Measurements from ENCODE around the gene CDRT4. TPM values are rescaled to one million over a fixed set of nuclear protein-coding genes. Genes with fewer than 3 reads are reported as not detected.

CDRT4 gene
- polyA plus RNA-seq, 1 donor, result 12.7 TPM

DNA sequence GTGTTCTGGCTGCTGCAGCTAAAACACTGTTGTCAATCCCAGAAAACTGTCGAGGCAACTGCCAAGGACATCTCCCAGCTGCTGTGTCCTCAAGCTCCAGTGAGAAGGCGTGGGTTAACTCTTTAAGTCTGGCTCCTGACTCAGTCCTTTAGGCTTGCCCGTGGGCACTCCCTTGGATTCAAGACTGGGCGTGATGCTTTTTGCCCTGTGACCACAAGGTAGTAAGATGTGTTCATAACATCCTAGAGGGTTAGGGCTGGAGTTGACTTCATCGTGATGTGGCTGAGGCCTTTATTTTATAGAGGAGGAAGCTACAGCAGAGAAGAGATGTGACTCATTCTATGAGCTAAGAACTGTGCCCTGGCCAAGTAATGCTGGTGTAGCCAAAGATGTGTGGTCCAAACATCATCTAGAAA lies 75.1 kb downstream of the CDRT4 start:
- DNase-seq, result no peak

DNA sequence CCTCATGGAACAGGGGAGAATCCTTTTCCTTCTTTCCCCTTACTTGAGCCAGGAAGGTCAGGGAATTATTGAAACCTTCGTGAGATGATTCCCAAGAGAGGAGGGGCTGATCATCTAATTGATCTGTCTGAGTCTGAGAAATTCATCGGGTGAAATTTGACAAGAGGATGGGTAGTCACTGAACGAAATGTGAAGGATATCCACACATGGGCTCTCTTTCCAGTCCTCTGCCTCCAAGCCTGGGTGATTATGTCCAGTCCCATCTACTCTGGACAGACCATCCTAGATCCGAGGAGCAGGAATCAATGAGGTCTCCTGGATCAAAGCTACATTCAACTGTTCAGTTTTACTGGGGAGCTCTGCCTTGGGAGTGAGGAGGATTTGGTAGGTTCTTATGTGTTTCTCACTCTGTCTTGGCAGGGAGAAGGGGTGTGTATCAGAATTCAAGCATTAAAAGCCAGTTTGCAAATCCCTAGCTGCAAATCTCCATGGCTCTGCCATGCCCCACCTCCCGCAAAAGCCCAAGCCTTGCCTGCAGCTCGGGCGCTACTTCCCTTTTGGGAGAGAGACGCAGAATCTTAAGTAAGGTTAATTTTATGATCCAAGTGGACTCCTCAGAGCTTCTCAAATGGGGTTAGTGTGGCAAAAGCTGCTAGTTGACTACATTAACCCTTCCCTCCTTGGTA lies 78.9 kb downstream of the CDRT4 start:
- DNase-seq, result no peak

DNA sequence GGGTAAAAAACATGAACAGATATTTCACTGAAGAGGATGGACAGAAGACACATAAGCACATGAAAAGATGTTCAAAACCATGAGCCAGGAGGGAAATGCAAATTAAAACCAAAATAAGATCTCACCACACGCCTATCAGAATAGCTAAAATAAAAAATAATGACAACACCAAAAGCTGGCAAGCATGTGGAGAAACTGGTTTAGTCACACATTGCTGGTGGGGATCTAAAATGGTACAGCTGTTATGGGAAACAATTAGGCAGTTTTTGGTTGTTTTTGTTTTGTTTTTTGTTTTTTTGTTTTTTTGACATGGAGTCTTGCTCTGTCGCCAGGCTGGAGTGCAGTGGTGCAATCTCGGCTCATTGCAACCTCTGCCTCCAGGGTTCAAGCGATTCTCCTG lies 81.3 kb downstream of the CDRT4 start:
- no peak for DNase-seq

Other genes starting within 250 kb of the CDRT4 start
- gene PMP22, start 202.3 kb downstream of the CDRT4 start, polyA plus RNA-seq (ENCODE audit: insufficient read length), result 55.4 TPM
- 2.1 TPM for gene TEKT3, start 126.0 kb downstream of the CDRT4 start, polyA plus RNA-seq (ENCODE audit: insufficient read length)
- gene TVP23C, start 95.9 kb upstream of the CDRT4 start, polyA plus RNA-seq (ENCODE audit: insufficient read length), result 20.6 TPM
- gene FBXW10B, start 152.1 kb upstream of the CDRT4 start, polyA plus RNA-seq (ENCODE audit: insufficient read length), result 1.4 TPM
- 26.4 TPM for gene TRIM16, start 216.7 kb upstream of the CDRT4 start, polyA plus RNA-seq (ENCODE audit: insufficient read length)
- 57.3 TPM for gene ZNF286A, start 232.1 kb upstream of the CDRT4 start, polyA plus RNA-seq (ENCODE audit: insufficient read length)

Measured in left kidney (tissue), 2 donors.